Upper lobe of right lung (tissue), 1 donor: ENCODE measurements around the gene PTPRK. TPM values are rescaled to one million over a fixed set of nuclear protein-coding genes. Genes with fewer than 3 reads are reported as not detected.

Experiments
- ATAC-seq: fragments of 200-7000 bp; cut with Tn5 transposase; one replicate; pipeline ENCODE4 v1.9.1; 2020; ENCODE audit warnings: mild to moderate bottlenecking, moderate library complexity
- DNase-seq: peaks from one replicate; pipeline ENCODE4 v3.0.0-alpha.2; 2020
- H3K27ac ChIP-seq: fragments of 200-600 bp; one replicate; pipeline ENCODE4 v1.8.0; 2022
- H3K27me3 ChIP-seq: fragments of 200-600 bp; one replicate; pipeline ENCODE4 v1.8.0; 2022; ENCODE audit warnings: mild to moderate bottlenecking
- H3K36me3 ChIP-seq: fragments of 200-600 bp; one replicate; pipeline ENCODE4 v1.8.0; 2022
- H3K4me1 ChIP-seq: fragments of 200-600 bp; one replicate; pipeline ENCODE4 v1.8.0; 2022
- H3K4me3 ChIP-seq: fragments of 200-600 bp; one replicate; pipeline ENCODE4 v1.8.0; 2022; ENCODE audit warnings: mild to moderate bottlenecking
- H3K9me3 ChIP-seq: fragments of 200-600 bp; one replicate; pipeline ENCODE4 v1.8.0; 2022
- CTCF ChIP-seq: fragments of 200-600 bp; IDR thresholded peaks from one replicate; pipeline ENCODE4 v1.8.0; 2022; ENCODE audit warnings: antibody characterized with exemption
- intact Hi-C: fragments of 100-400 bp; cut with DNase I; formaldehyde crosslinking; loops from one replicate; pipeline ENCODE4 v1.11.0; 2022
- total RNA-seq: library from RNA; stranded (reverse); fragmentation: NEBNext Ultra II Directional; extraction: Animal tissue kit (Norgen Biotek cat#: 25700); gene quantifications from one replicate; pipeline ENCODE4 v1.2.1, GENCODE V29; 2021
- donor health status: DM: no; HTN: yes; CAD: no; lungs with severe emphysema.

PTPRK gene
- total RNA-seq, 1 donor from 2014 or later: 64.6 TPM

- Histone ChIP-seq H3K27me3 (no peaks in the 10 kb centered on the region), H3K36me3 (no peaks in the 10 kb centered on the region), H3K4me3 (no peak overlapping the region), H3K9me3 (no peaks in the 10 kb centered on the region), H3K4me1 (no peaks in the 10 kb centered on the region), H3K27ac (no peak overlapping the region)
- DNase-seq (no peak), ATAC-seq (no peak)
- TF ChIP-seq CTCF: no peak
- intact Hi-C loops: no loop called here
Measured at GRCh38 chr6:128379577-128379976, 140.8 kb downstream of the PTPRK start.

GRCh38 chr6:128376952-128377503 is 143.4 kb downstream of the PTPRK start:
- Histone ChIP-seq H3K4me1 (no peaks in the 10 kb centered on the region), H3K27ac (no peak overlapping the region), H3K27me3 (no peaks in the 10 kb centered on the region), H3K4me3 (no peak overlapping the region), H3K36me3 (no peaks in the 10 kb centered on the region), H3K9me3 (no peaks in the 10 kb centered on the region)
- ATAC-seq (no peak), DNase-seq (no peak)
- intact Hi-C loops: no loop called here
- no peak for TF ChIP-seq CTCF

GRCh38 chr6:128371136-128371535 is 149.3 kb downstream of the PTPRK start:
- intact Hi-C loops: no loop called here
- H3K9me3 ChIP-seq: no peaks in the 10 kb centered on the region
- ATAC-seq (no peak), DNase-seq (no peak)
- H3K36me3 ChIP-seq: no peaks in the 10 kb centered on the region
- no peaks in the 10 kb centered on the region for H3K27me3 ChIP-seq
- no peak for TF ChIP-seq CTCF
- no peak overlapping the region for H3K4me3 ChIP-seq
- H3K27ac ChIP-seq: no peak overlapping the region
- no peaks in the 10 kb centered on the region for H3K4me1 ChIP-seq

- Histone ChIP-seq H3K4me3 (no peak overlapping the region), H3K36me3 (no peaks in the 10 kb centered on the region), H3K4me1 (no peaks in the 10 kb centered on the region), H3K27ac (no peak overlapping the region), H3K9me3 (no peaks in the 10 kb centered on the region), H3K27me3 (no peaks in the 10 kb centered on the region)
- intact Hi-C loops: no loop called here
- DNase-seq: no peak
- no peak for TF ChIP-seq CTCF
- ATAC-seq: no peak
Measured at GRCh38 chr6:128370072-128370471, 150.3 kb downstream of the PTPRK start.

GRCh38 chr6:128368213-128368944 is 152.0 kb downstream of the PTPRK start:
- DNase-seq: no peak
- no peak overlapping the region for H3K27ac ChIP-seq

More at GRCh38 chr6:128368213-128368944, 152.0 kb downstream of the PTPRK start:
- Histone ChIP-seq H3K27me3 (no peaks in the 10 kb centered on the region), H3K4me1 (no peaks in the 10 kb centered on the region), H3K36me3 (no peaks in the 10 kb centered on the region), H3K4me3 (no peak overlapping the region), H3K9me3 (no peaks in the 10 kb centered on the region)
- intact Hi-C loops: no loop called here
- TF ChIP-seq CTCF: no peak
- ATAC-seq: no peak
